ENCODE data around the gene FGFR1OP2. TPM values are rescaled to one million over a fixed set of nuclear protein-coding genes. Genes with fewer than 3 reads are reported as not detected.

FGFR1OP2 gene
- total and polyA plus RNA-seq, 8 donors: 9.3 to 23.3 (median 11.6) TPM

GRCh38 chr12:27012982-27013255, 74.6 kb downstream of the FGFR1OP2 start:
- Histone ChIP-seq H3K4me3 (peak overlapping the region in 3 of 4 donors; percentile 57 to 90 (median 83)), H3K4me1 (peaks cover 37 to 44% (median 38%) of the 10 kb centered on the region in 3 donors), H3K36me3 (no peaks in the 10 kb centered on the region), H3K9me3 (no peaks in the 10 kb centered on the region), H3K27me3 (no peaks in the 10 kb centered on the region), H3K27ac (peak overlapping the region; percentile 72 to 97 (median 92))
- TF ChIP-seq CTCF (IDR thresholded peaks at IDR 0.05): no peak
- FAIRE-seq: no peak
- intact Hi-C loops (cut with DNase I): loop anchor here in 1 of 3 donors (10.0 kb wide), 1 partner anchor 292 kb away; no protein-coding TSS in a partner anchor
- DNase-seq: no peak
- ATAC-seq: peak in 1 of 4 donors; percentile 19
- WGBS, 2 donors: 9 to 15% methylated on average over 5 of the region's 5 CpGs

- no peaks in the 10 kb centered on the region for H3K36me3 ChIP-seq
- H3K4me1 ChIP-seq: peaks cover 32 to 43% (median 33%) of the 10 kb centered on the region in 3 donors
- intact Hi-C loops (cut with DNase I): loop anchor here in 1 of 3 donors (10.0 kb wide), 1 partner anchor 291 kb away; no protein-coding TSS in a partner anchor
- no peaks in the 10 kb centered on the region for H3K27me3 ChIP-seq
- DNase-seq (peak in 1 of 6 donors; percentile 13), ATAC-seq (peak; percentile 16 to 32 (median 22)), FAIRE-seq (no peak)
- H3K4me3 ChIP-seq: peak overlapping the region; percentile 57 to 90 (median 76)
- H3K9me3 ChIP-seq: no peaks in the 10 kb centered on the region
- WGBS, 2 donors: 1 to 2% methylated on average over 13 of the region's 13 CpGs
- H3K27ac ChIP-seq: peak overlapping the region; percentile 72 to 97 (median 92)
- TF ChIP-seq CTCF (IDR thresholded peaks at IDR 0.05): no peak
These were observed 75.4 kb downstream of the FGFR1OP2 start for GRCh38 chr12:27013611-27014084.

- Histone ChIP-seq H3K4me3 (peak within 1 kb of the TSS; percentile 57 to 90 (median 76)), H3K27me3 (no peaks in the 10 kb centered on the region), H3K9me3 (no peaks in the 10 kb centered on the region), H3K27ac (peak within 1 kb of the TSS; percentile 72 to 97 (median 92)), H3K36me3 (no peaks in the 10 kb centered on the region), H3K4me1 (peaks cover 28 to 40% (median 29%) of the 10 kb centered on the region in 3 donors)
- TF ChIP-seq CTCF (IDR thresholded peaks at IDR 0.05): peak; percentile 92 to 98 (median 98)
- 0 to 1% methylated on average over 60 to 71 of the region's 71 CpGs for WGBS, 2 donors
- intact Hi-C loops (cut with DNase I): loop anchor here in 1 of 3 donors (10.0 kb wide), 1 partner anchor 291 kb away; no protein-coding TSS in a partner anchor
- DNase-seq (peak; percentile 94 to 98 (median 96)), FAIRE-seq (no peak), ATAC-seq (peak; percentile 85 to 93 (median 88))
These were observed 76.0 kb downstream of the FGFR1OP2 start, which contains the start of gene TM7SF3 for GRCh38 chr12:27014085-27014858. TSS of gene TM7SF3 (minus strand) at chr12:27014384. CDS start at chr12:27014168, 216 bp downstream.

GRCh38 chr12:27014859-27015729, 76.8 kb downstream of the FGFR1OP2 start:
- Histone ChIP-seq H3K4me3 (peak overlapping the region in 3 of 4 donors; percentile 57 to 90 (median 83)), H3K27me3 (no peaks in the 10 kb centered on the region), H3K4me1 (peaks cover 21 to 32% (median 21%) of the 10 kb centered on the region in 3 donors), H3K27ac (peak overlapping the region; percentile 72 to 97 (median 92)), H3K9me3 (no peaks in the 10 kb centered on the region), H3K36me3 (no peaks in the 10 kb centered on the region)
- DNase-seq: no peak
- ATAC-seq: peak in 2 of 4 donors; percentile 23 to 30
- FAIRE-seq: no peak
- WGBS, 2 donors: 32 to 39% methylated on average over 12 of the region's 12 CpGs
- intact Hi-C loops (cut with DNase I): loop anchor here in 2 of 3 donors (5.0 to 10.0 kb wide), 2 partner anchors 290 to 297 kb away; no protein-coding TSS in a partner anchor
- no peak for TF ChIP-seq CTCF (IDR thresholded peaks at IDR 0.05)

All from pancreas (tissue), 10 donors.